GM12872 (cell line): Measurements from ENCODE around the gene TRAPPC12.

Experiments used
- TF ChIP-seq, protein P1 (sequence below): IDR thresholded peaks from 3 replicates; pipeline ENCODE4 v1.5.1; 2011; ENCODE audit warnings: low read depth, mild to moderate bottlenecking, low read length, moderate library complexity; ENCODE audit not compliant: insufficient read depth

TRAPPC12 gene

GRCh38 chr2:3377279-3377611, 2.2 kb upstream of the TRAPPC12 start:
- TF ChIP-seq, protein P1, sequence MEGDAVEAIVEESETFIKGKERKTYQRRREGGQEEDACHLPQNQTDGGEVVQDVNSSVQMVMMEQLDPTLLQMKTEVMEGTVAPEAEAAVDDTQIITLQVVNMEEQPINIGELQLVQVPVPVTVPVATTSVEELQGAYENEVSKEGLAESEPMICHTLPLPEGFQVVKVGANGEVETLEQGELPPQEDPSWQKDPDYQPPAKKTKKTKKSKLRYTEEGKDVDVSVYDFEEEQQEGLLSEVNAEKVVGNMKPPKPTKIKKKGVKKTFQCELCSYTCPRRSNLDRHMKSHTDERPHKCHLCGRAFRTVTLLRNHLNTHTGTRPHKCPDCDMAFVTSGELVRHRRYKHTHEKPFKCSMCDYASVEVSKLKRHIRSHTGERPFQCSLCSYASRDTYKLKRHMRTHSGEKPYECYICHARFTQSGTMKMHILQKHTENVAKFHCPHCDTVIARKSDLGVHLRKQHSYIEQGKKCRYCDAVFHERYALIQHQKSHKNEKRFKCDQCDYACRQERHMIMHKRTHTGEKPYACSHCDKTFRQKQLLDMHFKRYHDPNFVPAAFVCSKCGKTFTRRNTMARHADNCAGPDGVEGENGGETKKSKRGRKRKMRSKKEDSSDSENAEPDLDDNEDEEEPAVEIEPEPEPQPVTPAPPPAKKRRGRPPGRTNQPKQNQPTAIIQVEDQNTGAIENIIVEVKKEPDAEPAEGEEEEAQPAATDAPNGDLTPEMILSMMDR = no peak

DNA sequence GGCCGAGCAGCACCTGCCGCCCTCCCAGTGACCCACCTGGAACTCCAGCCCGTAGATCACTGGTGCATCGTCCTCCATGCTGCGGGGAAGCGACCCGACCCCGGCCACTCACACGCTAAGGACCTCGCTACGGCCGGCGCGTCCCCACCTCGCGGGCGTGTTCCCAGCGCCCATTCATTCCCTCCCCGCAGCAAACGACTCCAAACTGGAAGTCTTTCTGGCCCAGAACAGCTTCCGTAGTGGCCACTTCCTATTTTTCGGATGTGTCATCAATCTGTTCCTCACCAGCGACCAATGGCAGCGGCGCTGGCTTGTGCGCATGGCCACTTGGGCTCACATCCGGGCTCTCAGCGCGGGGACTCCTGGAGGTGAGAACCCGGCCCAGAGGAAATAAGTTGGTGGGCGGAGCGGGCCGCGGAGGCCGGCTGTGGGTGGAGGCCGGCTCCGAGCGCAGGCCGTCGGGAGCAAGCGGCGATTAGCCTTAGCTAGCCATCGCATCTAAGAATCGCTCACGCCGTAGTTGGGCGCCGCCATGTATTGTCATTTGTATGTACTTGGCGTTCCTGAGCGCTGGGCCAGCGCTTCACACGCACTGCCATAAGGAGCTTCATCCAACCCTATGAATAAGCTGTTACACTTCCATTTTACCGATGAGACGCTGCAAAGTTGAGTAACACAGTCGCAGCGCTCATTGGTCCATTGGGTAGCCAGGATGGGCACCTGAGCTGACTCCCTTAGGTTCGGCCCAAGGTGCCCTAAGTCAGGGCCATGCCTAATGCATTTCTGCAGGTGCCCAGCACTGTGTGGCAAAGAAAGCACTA, 1.7 kb upstream of the TRAPPC12 start, which contains the start of gene EIPR1:
TSS of gene EIPR1 (minus strand) at position 207 of the 821 bp plus-strand sequence. CDS start at position 78, 129 bp downstream.
- TF ChIP-seq, protein P1 = no peak

DNA sequence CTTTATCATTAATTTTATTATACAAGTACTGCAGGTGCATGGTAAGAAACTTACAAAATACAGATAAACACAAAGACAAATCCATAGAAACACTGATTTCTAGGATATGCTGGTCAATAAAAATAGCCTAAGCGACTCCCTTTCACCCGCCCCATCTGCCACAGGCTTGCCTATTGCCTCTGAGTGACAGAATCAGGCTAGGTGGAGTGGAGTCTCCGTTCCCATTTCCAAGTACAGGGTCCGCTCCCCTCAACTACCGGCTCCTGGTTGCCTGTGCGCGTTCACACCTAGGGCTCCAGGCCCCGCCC, 201 bp upstream of the TRAPPC12 start:
- TF ChIP-seq, protein P1 = no peak

DNA sequence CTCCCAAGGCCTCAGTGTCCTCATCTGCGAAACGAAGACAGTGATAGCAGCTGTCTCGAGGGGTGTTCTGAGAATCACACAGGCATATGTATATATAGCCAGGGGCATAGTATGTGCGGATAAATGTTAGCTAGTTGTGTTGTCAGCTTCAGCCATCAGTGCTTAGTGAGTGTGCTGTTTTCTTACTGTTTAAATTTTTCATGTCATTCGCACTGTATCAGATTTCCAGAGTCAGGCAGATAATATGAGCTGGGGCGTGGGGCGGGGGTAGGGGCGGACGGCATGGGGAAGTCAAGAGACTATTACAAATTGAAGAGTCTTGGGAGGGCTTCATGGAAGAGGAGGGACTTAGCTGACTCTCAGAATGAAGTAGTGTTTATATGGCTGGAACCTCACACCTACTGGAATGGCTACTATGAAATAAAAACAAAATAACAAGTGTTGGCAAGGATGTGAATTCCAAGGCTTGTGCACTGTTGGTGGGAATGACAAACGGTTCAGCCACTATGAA, 7.0 kb downstream of the TRAPPC12 start:
- TF ChIP-seq, protein P1 = no peak

DNA sequence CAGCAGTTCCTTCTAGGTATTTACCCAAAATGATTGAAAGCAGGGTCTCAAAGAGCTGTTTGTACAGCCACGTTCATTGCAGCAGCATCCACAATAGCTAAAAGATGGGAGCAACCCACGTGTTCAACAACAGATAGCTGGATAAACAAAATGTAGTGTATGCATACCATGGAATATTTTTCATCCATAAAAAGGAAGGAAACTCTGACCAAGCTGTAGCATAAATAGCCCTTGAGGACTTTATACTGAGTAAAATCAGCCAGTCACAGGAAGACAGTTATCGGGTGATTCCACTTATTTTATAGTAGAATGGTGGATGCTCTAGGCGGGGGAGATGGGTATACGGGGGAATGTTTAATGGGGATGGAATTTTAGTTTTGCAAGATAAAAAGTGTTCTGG, 7.5 kb downstream of the TRAPPC12 start:
- TF ChIP-seq, protein P1 = no peak

DNA sequence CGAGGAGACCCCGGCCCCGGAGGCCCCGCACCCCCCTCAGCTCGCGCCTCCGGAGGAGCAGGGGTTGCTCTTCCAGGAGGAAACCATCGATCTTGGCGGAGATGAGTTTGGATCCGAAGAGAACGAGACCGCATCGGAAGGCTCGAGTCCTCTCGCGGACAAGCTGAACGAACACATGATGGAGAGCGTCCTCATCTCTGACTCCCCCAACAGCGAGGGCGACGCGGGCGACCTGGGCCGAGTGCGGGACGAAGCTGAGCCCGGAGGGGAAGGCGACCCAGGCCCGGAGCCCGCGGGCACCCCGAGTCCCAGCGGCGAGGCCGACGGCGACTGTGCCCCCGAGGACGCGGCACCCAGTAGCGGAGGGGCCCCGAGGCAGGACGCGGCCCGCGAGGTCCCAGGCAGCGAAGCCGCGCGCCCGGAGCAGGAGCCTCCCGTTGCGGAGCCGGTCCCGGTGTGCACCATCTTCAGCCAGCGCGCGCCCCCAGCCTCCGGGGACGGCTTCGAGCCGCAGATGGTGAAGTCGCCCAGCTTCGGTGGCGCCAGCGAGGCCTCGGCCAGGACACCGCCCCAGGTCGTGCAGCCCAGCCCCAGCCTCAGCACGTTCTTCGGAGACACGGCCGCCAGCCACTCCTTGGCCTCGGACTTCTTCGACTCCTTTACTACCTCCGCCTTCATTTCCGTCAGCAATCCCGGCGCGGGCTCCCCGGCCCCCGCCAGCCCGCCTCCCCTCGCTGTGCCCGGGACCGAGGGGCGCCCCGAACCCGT, 8.3 kb downstream of the TRAPPC12 start:
- TF ChIP-seq, protein P1 = no peak

DNA sequence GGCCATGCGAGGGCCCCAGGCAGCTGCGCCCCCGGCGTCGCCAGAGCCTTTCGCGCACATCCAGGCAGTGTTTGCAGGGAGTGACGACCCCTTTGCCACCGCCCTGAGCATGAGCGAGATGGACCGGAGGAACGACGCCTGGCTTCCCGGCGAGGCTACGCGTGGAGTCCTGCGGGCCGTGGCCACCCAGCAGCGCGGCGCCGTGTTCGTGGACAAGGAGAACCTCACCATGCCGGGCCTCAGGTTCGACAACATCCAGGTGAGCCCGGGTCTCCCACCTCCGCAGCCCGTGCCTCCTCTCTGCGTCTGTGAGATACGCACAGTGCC, 8.9 kb downstream of the TRAPPC12 start:
- TF ChIP-seq, protein P1 = no peak
